ENCODE measurements around the gene LBR. TPM values are rescaled to one million over a fixed set of nuclear protein-coding genes. Genes with fewer than 3 reads are reported as not detected.

Gene LBR
- total RNA-seq (10 to 100 TPM; 26.3 to 60.9 (median 48.6) TPM), polyA plus RNA-seq (10 to 100 TPM; 22.4 to 37.4 TPM)
- long read RNA-seq, donor 1, transcript LBR-201 (14 exons, 3,745 nt), result major isoform, 29 of 55 reads
- long read RNA-seq, donor 1, partial matches to known transcripts, result 15 of 55 reads
- long read RNA-seq, donor 1, other reads (novel, unspliced or antisense), result 8 of 55 reads
- long read RNA-seq, donor 2, transcript LBR-201 (14 exons, 3,745 nt), result major isoform, 17 of 19 reads
- long read RNA-seq, donor 2, partial matches to known transcripts, result 0 of 19 reads
- long read RNA-seq, donor 2, other reads (novel, unspliced or antisense), result 0 of 19 reads
- long read RNA-seq, donor 3, transcript LBR-201 (14 exons, 3,745 nt), result major isoform, 75 of 110 reads
- long read RNA-seq, donor 3, partial matches to known transcripts, result 17 of 110 reads
- long read RNA-seq, donor 3, other reads (novel, unspliced or antisense), result 16 of 110 reads

GRCh38 chr1:225427235-225428067 is at the start of gene LBR:
LBR (minus strand) TSS chr1:225428038; CDS start chr1:225424075, 3,963 bp downstream.
- Histone ChIP-seq H3K36me3 (no peaks in the 10 kb centered on the region), H3K4me3 (peak within 1 kb of the TSS; percentile 90), H3K27ac (peak within 1 kb of the TSS; percentile 91 to 94), H3K27me3 (no peaks in the 10 kb centered on the region), H3K4me1 (ENCODE audit: insufficient read depth) (peaks cover 10% of the 10 kb centered on the region), H3K9me3 (no peaks in the 10 kb centered on the region)
- intact Hi-C loops (cut with DNase I), result no loop called here
- WGBS, 3 donors, result 0 to 1% (median 0%) methylated on average over 80 to 94 of the region's 94 CpGs
- peak in 2 of 5 donors; percentile 60 to 70 for DNase-seq
- TF ChIP-seq, protein P1, sequence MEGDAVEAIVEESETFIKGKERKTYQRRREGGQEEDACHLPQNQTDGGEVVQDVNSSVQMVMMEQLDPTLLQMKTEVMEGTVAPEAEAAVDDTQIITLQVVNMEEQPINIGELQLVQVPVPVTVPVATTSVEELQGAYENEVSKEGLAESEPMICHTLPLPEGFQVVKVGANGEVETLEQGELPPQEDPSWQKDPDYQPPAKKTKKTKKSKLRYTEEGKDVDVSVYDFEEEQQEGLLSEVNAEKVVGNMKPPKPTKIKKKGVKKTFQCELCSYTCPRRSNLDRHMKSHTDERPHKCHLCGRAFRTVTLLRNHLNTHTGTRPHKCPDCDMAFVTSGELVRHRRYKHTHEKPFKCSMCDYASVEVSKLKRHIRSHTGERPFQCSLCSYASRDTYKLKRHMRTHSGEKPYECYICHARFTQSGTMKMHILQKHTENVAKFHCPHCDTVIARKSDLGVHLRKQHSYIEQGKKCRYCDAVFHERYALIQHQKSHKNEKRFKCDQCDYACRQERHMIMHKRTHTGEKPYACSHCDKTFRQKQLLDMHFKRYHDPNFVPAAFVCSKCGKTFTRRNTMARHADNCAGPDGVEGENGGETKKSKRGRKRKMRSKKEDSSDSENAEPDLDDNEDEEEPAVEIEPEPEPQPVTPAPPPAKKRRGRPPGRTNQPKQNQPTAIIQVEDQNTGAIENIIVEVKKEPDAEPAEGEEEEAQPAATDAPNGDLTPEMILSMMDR (IDR thresholded peaks at IDR 0.05), result peak in 1 of 3 donors; percentile 16
- TF ChIP-seq EP300 (IDR thresholded peaks at IDR 0.05) (no peak), POLR2A (IDR thresholded peaks at IDR 0.05) (no peak)

GRCh38 chr1:225477296-225477911 is 49.6 kb upstream of the LBR start:
- no peaks in the 10 kb centered on the region for H3K36me3 ChIP-seq
- H3K9me3 ChIP-seq, result no peaks in the 10 kb centered on the region
- H3K4me3 ChIP-seq, result no peak overlapping the region
- peak in 1 of 5 donors; percentile 4 for DNase-seq
- WGBS, 3 donors, result 78 to 84% (median 80%) methylated on average over 6 of the region's 6 CpGs
- H3K4me1 ChIP-seq (ENCODE audit: insufficient read depth), result peaks cover 2% of the 10 kb centered on the region
- TF ChIP-seq, protein P1 (IDR thresholded peaks at IDR 0.05), result no peak
- TF ChIP-seq EP300 (IDR thresholded peaks at IDR 0.05), result no peak
- no peak for TF ChIP-seq POLR2A (IDR thresholded peaks at IDR 0.05)
- no peak overlapping the region for H3K27ac ChIP-seq
- H3K27me3 ChIP-seq, result no peaks in the 10 kb centered on the region
- intact Hi-C loops (cut with DNase I), result loop anchor here (2.0 to 10.0 kb wide), 6 partner anchors 67 to 435 kb away; no protein-coding TSS in a partner anchor

DNA sequence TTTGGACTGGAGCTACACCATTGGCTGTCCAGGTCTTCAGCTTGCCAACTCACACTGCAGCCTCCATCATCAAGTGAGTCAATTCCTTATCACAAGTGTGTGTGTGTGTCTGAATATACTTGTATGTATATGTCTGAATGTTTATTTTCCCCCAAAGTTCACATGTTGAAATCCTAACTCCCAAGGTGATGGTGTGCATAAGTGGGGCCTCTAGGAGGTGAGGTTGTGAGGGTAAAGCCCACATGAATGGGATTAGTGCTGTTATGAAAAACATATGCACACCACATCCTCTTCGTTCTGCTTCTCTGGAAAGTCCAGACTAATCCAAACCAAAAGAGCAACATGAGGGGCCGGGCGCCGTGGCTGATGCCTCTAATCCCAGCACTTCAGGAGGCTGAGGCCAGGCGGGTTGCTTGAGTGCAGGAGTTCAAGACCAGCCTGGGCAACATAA is 48.7 kb upstream of the LBR start:
- TF ChIP-seq POLR2A (IDR thresholded peaks at IDR 0.05) (no peak), EP300 (IDR thresholded peaks at IDR 0.05) (no peak)
- TF ChIP-seq, protein P1 (IDR thresholded peaks at IDR 0.05), result no peak
- H3K27me3 ChIP-seq, result no peaks in the 10 kb centered on the region
- H3K27ac ChIP-seq, result no peak overlapping the region
- no peaks in the 10 kb centered on the region for H3K9me3 ChIP-seq
- H3K36me3 ChIP-seq, result no peaks in the 10 kb centered on the region
- WGBS, 3 donors, result 76 to 86% (median 77%) methylated on average over 5 of the region's 5 CpGs
- H3K4me3 ChIP-seq, result no peak overlapping the region
- no peaks in the 10 kb centered on the region for H3K4me1 ChIP-seq (ENCODE audit: insufficient read depth)
- DNase-seq, result peak in 1 of 5 donors; percentile 6
- intact Hi-C loops (cut with DNase I), result loop anchor here (2.0 to 10.0 kb wide), 6 partner anchors 68 to 436 kb away; no protein-coding TSS in a partner anchor

GRCh38 chr1:225476100-225476511 is 48.3 kb upstream of the LBR start:
- peak in 1 of 5 donors; percentile 18 for DNase-seq
- no peaks in the 10 kb centered on the region for H3K4me1 ChIP-seq (ENCODE audit: insufficient read depth)
- TF ChIP-seq POLR2A (IDR thresholded peaks at IDR 0.05) (no peak), EP300 (IDR thresholded peaks at IDR 0.05) (no peak)
- TF ChIP-seq, protein P1 (IDR thresholded peaks at IDR 0.05), result no peak
- intact Hi-C loops (cut with DNase I), result loop anchor here (2.0 to 10.0 kb wide), 6 partner anchors 69 to 436 kb away; no protein-coding TSS in a partner anchor
- H3K36me3 ChIP-seq, result no peaks in the 10 kb centered on the region
- no peak overlapping the region for H3K27ac ChIP-seq
- 86 to 93% (median 92%) methylated on average over 7 of the region's 7 CpGs for WGBS, 3 donors
- H3K27me3 ChIP-seq, result no peaks in the 10 kb centered on the region
- H3K4me3 ChIP-seq, result no peak overlapping the region
- no peaks in the 10 kb centered on the region for H3K9me3 ChIP-seq

Measured in ovary (tissue), 10 donors.